HL-60/S4 treated with retinoic acid at 250 ng/mL for 4 days and 3 days (cell line): Measurements from ENCODE around the gene TPPP2.
"Not testable (repeated sequence)": the region's sequence is repeated elsewhere in the genome, so short reads cannot be mapped to it uniquely, and the experiment has no call there.

Experiments
- in situ Hi-C: fragments of 300-500 bp; cut with MboI; formaldehyde crosslinking; loops from 2 replicates; pipeline ENCODE4 v1.7.0; 2022; ENCODE audit warnings: low sequenced_read_pairs

The TPPP2 gene

GRCh38 chr14:21029917-21030316 is at the start of gene TPPP2:
TPPP2 (plus strand) TSS chr14:21030217; CDS start chr14:21030582, 365 bp downstream.
- in situ Hi-C loops, result no loop called here

- in situ Hi-C loops, result no loop called here
These were observed 49.1 kb upstream of the TPPP2 start for GRCh38 chr14:20980906-20981305.

GRCh38 chr14:20982646-20983369 is 47.2 kb upstream of the TPPP2 start:
- in situ Hi-C loops, result no loop called here

GRCh38 chr14:20985650-20986049 is 44.4 kb upstream of the TPPP2 start:
- in situ Hi-C loops, result not testable (repeated sequence)

- in situ Hi-C loops, result no loop called here
These were observed 43.2 kb upstream of the TPPP2 start for GRCh38 chr14:20986811-20987210.

- in situ Hi-C loops, result no loop called here
These were observed 41.1 kb upstream of the TPPP2 start for GRCh38 chr14:20988717-20989470.

- in situ Hi-C loops, result no loop called here
These were observed 40.6 kb upstream of the TPPP2 start for GRCh38 chr14:20989471-20989786.

GRCh38 chr14:20989787-20990600 is 40.0 kb upstream of the TPPP2 start, which contains the start of gene METTL17:
METTL17 (plus strand) TSS chr14:20989980; CDS start chr14:20990003, 23 bp downstream.
- in situ Hi-C loops, result no loop called here

- in situ Hi-C loops, result no loop called here
These were observed 33.5 kb upstream of the TPPP2 start for GRCh38 chr14:20996521-20996920.

- in situ Hi-C loops, result no loop called here
These were observed 32.9 kb upstream of the TPPP2 start for GRCh38 chr14:20997115-20997514.

- in situ Hi-C loops, result no loop called here
These were observed 32.5 kb upstream of the TPPP2 start for GRCh38 chr14:20997564-20997963.

- in situ Hi-C loops, result no loop called here
These were observed 31.9 kb upstream of the TPPP2 start for GRCh38 chr14:20998139-20998538.

- in situ Hi-C loops, result no loop called here
These were observed 31.2 kb upstream of the TPPP2 start, which contains the start of gene SLC39A2 for GRCh38 chr14:20998674-20999366. SLC39A2 (plus strand) TSS chr14:20999293; CDS start chr14:20999447, 154 bp downstream.

- in situ Hi-C loops, result no loop called here
These were observed 30.4 kb upstream of the TPPP2 start for GRCh38 chr14:20999591-20999990.

- in situ Hi-C loops, result no loop called here
These were observed 28.8 kb upstream of the TPPP2 start for GRCh38 chr14:21001218-21001617.

GRCh38 chr14:21003788-21004346 is 26.1 kb upstream of the TPPP2 start:
- in situ Hi-C loops, result no loop called here

- in situ Hi-C loops, result not testable (repeated sequence)
These were observed 20.3 kb upstream of the TPPP2 start for GRCh38 chr14:21009721-21010120.

GRCh38 chr14:21011136-21011535 is 18.9 kb upstream of the TPPP2 start:
- in situ Hi-C loops, result no loop called here

- in situ Hi-C loops, result no loop called here
These were observed 15.2 kb upstream of the TPPP2 start for GRCh38 chr14:21014761-21015190.

- in situ Hi-C loops, result no loop called here
These were observed 14.7 kb upstream of the TPPP2 start for GRCh38 chr14:21015312-21015711.
